ENCODE results near the gene CERS3.

- TF ChIP-seq, protein P1, sequence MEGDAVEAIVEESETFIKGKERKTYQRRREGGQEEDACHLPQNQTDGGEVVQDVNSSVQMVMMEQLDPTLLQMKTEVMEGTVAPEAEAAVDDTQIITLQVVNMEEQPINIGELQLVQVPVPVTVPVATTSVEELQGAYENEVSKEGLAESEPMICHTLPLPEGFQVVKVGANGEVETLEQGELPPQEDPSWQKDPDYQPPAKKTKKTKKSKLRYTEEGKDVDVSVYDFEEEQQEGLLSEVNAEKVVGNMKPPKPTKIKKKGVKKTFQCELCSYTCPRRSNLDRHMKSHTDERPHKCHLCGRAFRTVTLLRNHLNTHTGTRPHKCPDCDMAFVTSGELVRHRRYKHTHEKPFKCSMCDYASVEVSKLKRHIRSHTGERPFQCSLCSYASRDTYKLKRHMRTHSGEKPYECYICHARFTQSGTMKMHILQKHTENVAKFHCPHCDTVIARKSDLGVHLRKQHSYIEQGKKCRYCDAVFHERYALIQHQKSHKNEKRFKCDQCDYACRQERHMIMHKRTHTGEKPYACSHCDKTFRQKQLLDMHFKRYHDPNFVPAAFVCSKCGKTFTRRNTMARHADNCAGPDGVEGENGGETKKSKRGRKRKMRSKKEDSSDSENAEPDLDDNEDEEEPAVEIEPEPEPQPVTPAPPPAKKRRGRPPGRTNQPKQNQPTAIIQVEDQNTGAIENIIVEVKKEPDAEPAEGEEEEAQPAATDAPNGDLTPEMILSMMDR (conservative IDR thresholded peaks at IDR 0.05) = no peak
- TF ChIP-seq ZFX (IDR thresholded peaks at IDR 0.05) = no peak
These were observed 36.8 kb upstream of the CERS3 start for GRCh38 chr15:100565591-100565990.

Measured in C4-2B (cell line).